ENCODE results near the gene ARVCF.

ARVCF gene

DNA sequence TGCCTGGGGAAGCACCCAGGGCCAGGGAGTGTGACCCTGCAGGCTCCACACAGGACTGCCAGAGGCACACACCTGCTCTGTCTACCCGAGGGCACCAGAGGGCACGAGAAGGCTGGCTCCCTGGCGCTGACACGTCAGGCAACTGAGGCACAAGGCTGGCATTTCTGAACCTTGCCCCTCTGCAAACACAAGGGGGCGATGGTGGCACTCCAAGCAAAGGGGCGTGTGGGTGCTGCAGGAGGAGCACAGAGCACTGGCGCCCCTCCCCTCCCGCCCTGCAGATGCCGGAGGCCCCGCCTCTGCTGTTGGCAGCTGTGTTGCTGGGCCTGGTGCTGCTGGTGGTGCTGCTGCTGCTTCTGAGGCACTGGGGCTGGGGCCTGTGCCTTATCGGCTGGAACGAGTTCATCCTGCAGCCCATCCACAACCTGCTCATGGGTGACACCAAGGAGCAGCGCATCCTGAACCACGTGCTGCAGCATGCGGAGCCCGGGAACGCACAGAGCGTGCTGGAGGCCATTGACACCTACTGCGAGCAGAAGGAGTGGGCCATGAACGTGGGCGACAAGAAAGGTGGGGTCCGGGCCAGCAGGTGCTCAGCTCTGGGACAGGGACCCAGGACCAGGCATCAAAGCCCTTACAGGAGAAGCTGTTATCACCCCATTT, 54.2 kb downstream of the ARVCF start (continued):
- TF ChIP-seq ZNF776 (tag by site-specific recombination; IDR thresholded peaks at IDR 0.05; ENCODE audit: borderline replicate concordance), result no peak
- TF ChIP-seq, protein P1, sequence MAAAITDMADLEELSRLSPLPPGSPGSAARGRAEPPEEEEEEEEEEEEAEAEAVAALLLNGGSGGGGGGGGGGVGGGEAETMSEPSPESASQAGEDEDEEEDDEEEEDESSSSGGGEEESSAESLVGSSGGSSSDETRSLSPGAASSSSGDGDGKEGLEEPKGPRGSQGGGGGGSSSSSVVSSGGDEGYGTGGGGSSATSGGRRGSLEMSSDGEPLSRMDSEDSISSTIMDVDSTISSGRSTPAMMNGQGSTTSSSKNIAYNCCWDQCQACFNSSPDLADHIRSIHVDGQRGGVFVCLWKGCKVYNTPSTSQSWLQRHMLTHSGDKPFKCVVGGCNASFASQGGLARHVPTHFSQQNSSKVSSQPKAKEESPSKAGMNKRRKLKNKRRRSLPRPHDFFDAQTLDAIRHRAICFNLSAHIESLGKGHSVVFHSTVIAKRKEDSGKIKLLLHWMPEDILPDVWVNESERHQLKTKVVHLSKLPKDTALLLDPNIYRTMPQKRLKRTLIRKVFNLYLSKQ (tag by site-specific recombination; IDR thresholded peaks at IDR 0.05; ENCODE audit: borderline replicate concordance), result no peak
- TF ChIP-seq, protein P2, sequence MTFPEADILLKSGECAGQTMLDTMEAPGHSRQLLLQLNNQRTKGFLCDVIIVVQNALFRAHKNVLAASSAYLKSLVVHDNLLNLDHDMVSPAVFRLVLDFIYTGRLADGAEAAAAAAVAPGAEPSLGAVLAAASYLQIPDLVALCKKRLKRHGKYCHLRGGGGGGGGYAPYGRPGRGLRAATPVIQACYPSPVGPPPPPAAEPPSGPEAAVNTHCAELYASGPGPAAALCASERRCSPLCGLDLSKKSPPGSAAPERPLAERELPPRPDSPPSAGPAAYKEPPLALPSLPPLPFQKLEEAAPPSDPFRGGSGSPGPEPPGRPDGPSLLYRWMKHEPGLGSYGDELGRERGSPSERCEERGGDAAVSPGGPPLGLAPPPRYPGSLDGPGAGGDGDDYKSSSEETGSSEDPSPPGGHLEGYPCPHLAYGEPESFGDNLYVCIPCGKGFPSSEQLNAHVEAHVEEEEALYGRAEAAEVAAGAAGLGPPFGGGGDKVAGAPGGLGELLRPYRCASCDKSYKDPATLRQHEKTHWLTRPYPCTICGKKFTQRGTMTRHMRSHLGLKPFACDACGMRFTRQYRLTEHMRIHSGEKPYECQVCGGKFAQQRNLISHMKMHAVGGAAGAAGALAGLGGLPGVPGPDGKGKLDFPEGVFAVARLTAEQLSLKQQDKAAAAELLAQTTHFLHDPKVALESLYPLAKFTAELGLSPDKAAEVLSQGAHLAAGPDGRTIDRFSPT (tag by site-specific recombination; IDR thresholded peaks at IDR 0.05), result 0 out of 2 replicates have a peak, but pooled peaks have one; percentile 27

DNA sequence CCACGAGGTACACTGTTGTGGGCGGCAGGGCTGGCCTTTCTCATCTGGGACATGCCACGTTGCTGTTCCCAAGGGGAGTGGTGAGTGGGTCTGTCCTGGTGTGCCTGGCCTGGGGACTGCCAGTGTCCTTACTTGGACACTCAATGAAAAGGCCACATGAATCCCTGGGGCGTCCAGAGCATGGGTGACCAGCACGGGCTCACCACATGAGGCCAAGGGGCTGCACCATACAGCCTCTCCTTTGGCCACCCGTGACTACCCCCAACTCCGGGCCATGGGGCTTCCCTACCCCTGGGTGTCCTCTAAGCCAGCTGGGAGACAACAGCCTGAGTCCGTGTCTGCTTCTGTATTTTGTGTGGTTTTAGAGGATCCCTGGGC, 54.8 kb downstream of the ARVCF start:
- no peaks in the 10 kb centered on the region for H3K9me3 ChIP-seq (ENCODE audit: control insufficient read depth, insufficient read depth, low read depth, low read length)
- ChIA-PET CTCF (interaction anchor here (0.7 to 12.8 kb wide), 2 partner anchors 51 to 180 kb away, joined by 3 to 150 read pairs; no protein-coding TSS in a partner anchor), POLR2A (interaction anchor here (1.3 kb wide), 1 partner anchor 59 kb away, joined by 3 read pairs; the partner anchor contains the start of gene TANGO2)
- H3K27ac ChIP-seq (ENCODE audit: extremely low read depth, low read depth, low read length), result no peak overlapping the region
- H3K4me3 ChIP-seq (ENCODE audit: low read depth, low read length), result no peak overlapping the region
- TF ChIP-seq TCF7L2 (IDR thresholded peaks at IDR 0.05; ENCODE audit: borderline replicate concordance, low read depth, low read length), result no peak
- TF ChIP-seq, protein P3, sequence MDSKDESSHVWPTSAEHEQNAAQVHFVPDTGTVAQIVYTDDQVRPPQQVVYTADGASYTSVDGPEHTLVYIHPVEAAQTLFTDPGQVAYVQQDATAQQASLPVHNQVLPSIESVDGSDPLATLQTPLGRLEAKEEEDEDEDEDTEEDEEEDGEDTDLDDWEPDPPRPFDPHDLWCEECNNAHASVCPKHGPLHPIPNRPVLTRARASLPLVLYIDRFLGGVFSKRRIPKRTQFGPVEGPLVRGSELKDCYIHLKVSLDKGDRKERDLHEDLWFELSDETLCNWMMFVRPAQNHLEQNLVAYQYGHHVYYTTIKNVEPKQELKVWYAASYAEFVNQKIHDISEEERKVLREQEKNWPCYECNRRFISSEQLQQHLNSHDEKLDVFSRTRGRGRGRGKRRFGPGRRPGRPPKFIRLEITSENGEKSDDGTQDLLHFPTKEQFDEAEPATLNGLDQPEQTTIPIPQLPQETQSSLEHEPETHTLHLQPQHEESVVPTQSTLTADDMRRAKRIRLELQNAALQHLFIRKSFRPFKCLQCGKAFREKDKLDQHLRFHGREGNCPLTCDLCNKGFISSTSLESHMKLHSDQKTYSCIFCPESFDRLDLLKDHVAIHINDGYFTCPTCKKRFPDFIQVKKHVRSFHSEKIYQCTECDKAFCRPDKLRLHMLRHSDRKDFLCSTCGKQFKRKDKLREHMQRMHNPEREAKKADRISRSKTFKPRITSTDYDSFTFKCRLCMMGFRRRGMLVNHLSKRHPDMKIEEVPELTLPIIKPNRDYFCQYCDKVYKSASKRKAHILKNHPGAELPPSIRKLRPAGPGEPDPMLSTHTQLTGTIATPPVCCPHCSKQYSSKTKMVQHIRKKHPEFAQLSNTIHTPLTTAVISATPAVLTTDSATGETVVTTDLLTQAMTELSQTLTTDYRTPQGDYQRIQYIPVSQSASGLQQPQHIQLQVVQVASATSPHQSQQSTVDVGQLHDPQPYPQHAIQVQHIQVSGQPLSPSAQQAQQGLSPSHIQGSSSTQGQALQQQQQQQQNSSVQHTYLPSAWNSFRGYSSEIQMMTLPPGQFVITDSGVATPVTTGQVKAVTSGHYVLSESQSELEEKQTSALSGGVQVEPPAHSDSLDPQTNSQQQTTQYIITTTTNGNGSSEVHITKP (tag by site-specific recombination; IDR thresholded peaks at IDR 0.05), result peak; percentile 58; the same call in 1 of the 2 replicates
- peaks cover 0 to 35% of the 10 kb centered on the region in 2 experiments; a peak in 1 of 3 replicates for H3K36me3 ChIP-seq (ENCODE audit: control insufficient read depth in 2 of 2, insufficient read depth in 1 of 2, low read length in 2 of 2)
- H3K4me1 ChIP-seq (ENCODE audit: control insufficient read depth, insufficient read depth, low read length), result peaks cover 6% of the 10 kb centered on the region; the same call in 1 of the 2 replicates

DNA sequence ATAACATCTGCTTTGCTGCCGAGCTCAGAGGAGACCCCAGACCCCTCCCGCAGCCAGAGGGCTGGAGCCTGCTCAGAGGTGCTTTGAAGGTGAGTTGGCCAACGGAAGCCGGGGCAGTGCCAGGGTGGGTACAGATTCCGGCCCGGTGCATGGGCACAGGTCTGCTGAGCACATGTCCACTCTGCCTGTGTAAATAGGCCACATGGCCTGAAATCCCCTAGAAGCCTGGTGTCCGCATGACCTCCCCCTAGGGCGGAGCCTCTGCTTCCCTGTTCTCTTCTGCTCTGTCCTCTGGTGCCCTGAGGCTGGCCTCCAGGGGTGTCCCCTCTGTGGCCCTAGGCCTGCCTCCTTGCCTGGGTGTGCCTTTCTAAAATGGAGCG, 55.4 kb downstream of the ARVCF start:
- Histone ChIP-seq H3K36me3 (ENCODE audit: control insufficient read depth in 2 of 2, insufficient read depth in 1 of 2, low read length in 2 of 2) (peaks cover 0 to 29% of the 10 kb centered on the region in 2 experiments; a peak in 1 of 3 replicates), H3K9me3 (ENCODE audit: control insufficient read depth, insufficient read depth, low read depth, low read length) (no peaks in the 10 kb centered on the region), H3K27ac (ENCODE audit: extremely low read depth, low read depth, low read length) (no peak overlapping the region), H3K4me3 (ENCODE audit: low read depth, low read length) (no peak overlapping the region), H3K4me1 (ENCODE audit: control insufficient read depth, insufficient read depth, low read length) (peaks cover 6% of the 10 kb centered on the region; the same call in 1 of the 2 replicates)
- CTCF ChIA-PET, result no interaction called here
- POLR2A ChIA-PET, result no interaction called here
- TF ChIP-seq ZNF2 (tag by site-specific recombination; IDR thresholded peaks at IDR 0.05) (no peak), ZFP69B (tag by site-specific recombination; IDR thresholded peaks at IDR 0.05) (no peak), ZNF596 (tag by site-specific recombination; IDR thresholded peaks at IDR 0.05) (no peak), ZNF558 (tag by site-specific recombination; IDR thresholded peaks at IDR 0.05) (no peak), HOXC10 (CRISPR knock-in tag; IDR thresholded peaks at IDR 0.05) (no peak), ZNF404 (tag by site-specific recombination; IDR thresholded peaks at IDR 0.05) (no peak), RBAK (tag by site-specific recombination; IDR thresholded peaks at IDR 0.05) (no peak), ZNF302 (tag by site-specific recombination; IDR thresholded peaks at IDR 0.05; ENCODE audit: low read depth) (no peak), ZNF426 (tag by site-specific recombination; IDR thresholded peaks at IDR 0.05) (no peak), ZNF416 (tag by site-specific recombination; IDR thresholded peaks at IDR 0.05) (no peak), SP7 (tag by site-specific recombination; IDR thresholded peaks at IDR 0.05) (no peak), WT1 (tag by site-specific recombination; IDR thresholded peaks at IDR 0.05) (no peak), ZNF843 (tag by site-specific recombination; IDR thresholded peaks at IDR 0.05) (no peak)
- TF ChIP-seq, protein P4, sequence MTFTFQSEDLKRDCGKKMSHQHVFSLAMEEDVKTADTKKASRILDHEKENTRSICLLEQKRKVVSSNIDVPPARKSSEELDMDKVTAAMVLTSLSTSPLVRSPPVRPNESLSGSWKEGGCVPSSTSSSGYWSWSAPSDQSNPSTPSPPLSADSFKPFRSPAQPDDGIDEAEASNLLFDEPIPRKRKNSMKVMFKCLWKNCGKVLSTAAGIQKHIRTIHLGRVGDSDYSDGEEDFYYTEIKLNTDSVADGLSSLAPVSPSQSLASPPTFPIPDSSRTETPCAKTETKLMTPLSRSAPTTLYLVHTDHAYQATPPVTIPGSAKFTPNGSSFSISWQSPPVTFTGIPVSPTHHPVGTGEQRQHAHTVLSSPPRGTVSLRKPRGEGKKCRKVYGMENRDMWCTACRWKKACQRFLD (tag by site-specific recombination; IDR thresholded peaks at IDR 0.05), result no peak
- TF ChIP-seq, protein P5, sequence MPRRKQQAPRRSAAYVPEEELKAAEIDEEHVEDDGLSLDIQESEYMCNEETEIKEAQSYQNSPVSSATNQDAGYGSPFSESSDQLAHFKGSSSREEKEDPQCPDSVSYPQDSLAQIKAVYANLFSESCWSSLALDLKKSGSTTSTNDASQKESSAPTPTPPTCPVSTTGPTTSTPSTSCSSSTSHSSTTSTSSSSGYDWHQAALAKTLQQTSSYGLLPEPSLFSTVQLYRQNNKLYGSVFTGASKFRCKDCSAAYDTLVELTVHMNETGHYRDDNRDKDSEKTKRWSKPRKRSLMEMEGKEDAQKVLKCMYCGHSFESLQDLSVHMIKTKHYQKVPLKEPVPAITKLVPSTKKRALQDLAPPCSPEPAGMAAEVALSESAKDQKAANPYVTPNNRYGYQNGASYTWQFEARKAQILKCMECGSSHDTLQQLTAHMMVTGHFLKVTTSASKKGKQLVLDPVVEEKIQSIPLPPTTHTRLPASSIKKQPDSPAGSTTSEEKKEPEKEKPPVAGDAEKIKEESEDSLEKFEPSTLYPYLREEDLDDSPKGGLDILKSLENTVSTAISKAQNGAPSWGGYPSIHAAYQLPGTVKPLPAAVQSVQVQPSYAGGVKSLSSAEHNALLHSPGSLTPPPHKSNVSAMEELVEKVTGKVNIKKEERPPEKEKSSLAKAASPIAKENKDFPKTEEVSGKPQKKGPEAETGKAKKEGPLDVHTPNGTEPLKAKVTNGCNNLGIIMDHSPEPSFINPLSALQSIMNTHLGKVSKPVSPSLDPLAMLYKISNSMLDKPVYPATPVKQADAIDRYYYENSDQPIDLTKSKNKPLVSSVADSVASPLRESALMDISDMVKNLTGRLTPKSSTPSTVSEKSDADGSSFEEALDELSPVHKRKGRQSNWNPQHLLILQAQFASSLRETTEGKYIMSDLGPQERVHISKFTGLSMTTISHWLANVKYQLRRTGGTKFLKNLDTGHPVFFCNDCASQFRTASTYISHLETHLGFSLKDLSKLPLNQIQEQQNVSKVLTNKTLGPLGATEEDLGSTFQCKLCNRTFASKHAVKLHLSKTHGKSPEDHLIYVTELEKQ (tag by site-specific recombination; IDR thresholded peaks at IDR 0.05; ENCODE audit: borderline replicate concordance), result no peak
